GM12891 (cell line): ENCODE results near the gene PDLIM7.

Experiments
- POLR2A ChIP-seq: IDR thresholded peaks from 2 replicates; pipeline ENCODE4 v1.6.1; 2011; ENCODE audit warnings: low read depth, low read length, control low read depth
- POLR2AphosphoS5 ChIP-seq: IDR thresholded peaks from 2 replicates; pipeline ENCODE4 v1.6.1; 2011; ENCODE audit warnings: low read depth, low read length, control low read depth
- TAF1 ChIP-seq: IDR thresholded peaks from 2 replicates; pipeline ENCODE4 v1.6.1; 2011; ENCODE audit warnings: low read depth, low read length, control low read depth

DNA sequence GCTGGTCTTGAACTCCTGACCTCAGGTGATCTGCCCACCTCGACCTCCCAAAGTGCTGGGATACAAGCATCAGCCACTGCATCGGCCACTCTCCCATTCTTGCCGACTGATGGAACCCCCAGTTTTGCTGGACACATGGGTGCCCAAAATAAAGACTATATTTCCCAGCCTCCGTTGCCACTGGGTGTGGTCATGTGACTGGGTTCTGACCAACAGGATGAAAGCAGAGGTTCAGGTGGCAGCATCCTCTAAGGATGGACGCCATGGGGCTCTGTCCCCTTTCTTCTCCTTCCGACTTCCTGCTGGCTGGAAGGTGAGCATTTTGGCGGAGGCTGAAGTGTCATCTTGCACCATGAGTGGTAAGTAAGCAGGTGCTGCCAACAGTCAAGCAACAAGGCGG lies 10.3 kb downstream of the PDLIM7 start:
- TF ChIP-seq TAF1 (no peak), POLR2A (no peak), POLR2AphosphoS5 (no peak)
